DND-41 (cell line): ENCODE measurements around the gene PPP3CA.
"Not testable (repeated sequence)": the region's sequence is repeated elsewhere in the genome, so short reads cannot be mapped to it uniquely, and the experiment has no call there.

Experiments
- ATAC-seq: fragments of 200-7000 bp; cut with Tn5 transposase; 3 replicates; pipeline ENCODE4 v1.9.1; 2021; ENCODE audit warnings: low read depth; ENCODE audit not compliant: insufficient read depth
- DNase-seq: peaks from one replicate; pipeline ENCODE4 v3.0.0-alpha.2; 2020
- H2AFZ ChIP-seq: 2 replicates; pipeline ENCODE4 v1.6.0; 2012; ENCODE audit warnings: low read depth, low read length
- H3K27ac ChIP-seq: 2 replicates; pipeline ENCODE4 v1.5.1; 2012; ENCODE audit warnings: low read length, inconsistent platforms
- H3K27me3 ChIP-seq: fragments of 200-600 bp; sonication (generic); 2 replicates; pipeline ENCODE4 v1.6.0; 2012; ENCODE audit warnings: low read length, mild to moderate bottlenecking, inconsistent platforms; ENCODE audit not compliant: insufficient read depth, poor library complexity
- H3K36me3 ChIP-seq: 2 replicates; pipeline ENCODE4 v1.5.1; 2012; ENCODE audit warnings: low read length, inconsistent platforms; ENCODE audit not compliant: insufficient read depth
- H3K4me1 ChIP-seq: 2 replicates; pipeline ENCODE4 v1.5.1; 2012; ENCODE audit warnings: mild to moderate bottlenecking, low read length; ENCODE audit not compliant: insufficient read depth
- H3K4me2 ChIP-seq: 2 replicates; pipeline ENCODE4 v1.6.0; 2012; ENCODE audit warnings: mild to moderate bottlenecking, moderate library complexity, low read length, inconsistent platforms; ENCODE audit not compliant: insufficient read depth
- H3K4me3 ChIP-seq, 2 experiments: fragments of 200-600 bp in 1 of 2; shearing (Covaris generic) in 1 of 2; 2 replicates each; pipeline ENCODE4 v1.5.1; 2012 to 2016; ENCODE audit warnings: inconsistent platforms in 2 of 2, low read length in 2 of 2, mild to moderate bottlenecking in 2 of 2, low read depth in 1 of 2, moderate library complexity in 1 of 2
- H3K79me2 ChIP-seq: 2 replicates; pipeline ENCODE4 v1.6.0; 2012; ENCODE audit warnings: low read length, inconsistent platforms; ENCODE audit not compliant: insufficient read depth
- H3K9ac ChIP-seq: 2 replicates; pipeline ENCODE4 v1.6.0; 2012; ENCODE audit warnings: low read depth, mild to moderate bottlenecking, inconsistent platforms, low read length, moderate library complexity
- H3K9me3 ChIP-seq: 2 replicates; pipeline ENCODE4 v1.5.1; 2012; ENCODE audit warnings: low read length, moderate library complexity, mild to moderate bottlenecking, inconsistent platforms; ENCODE audit not compliant: insufficient read depth, severe bottlenecking
- H4K20me1 ChIP-seq: 2 replicates; pipeline ENCODE4 v1.6.0; 2012; ENCODE audit warnings: low read length; ENCODE audit not compliant: insufficient read depth
- EZH2 ChIP-seq: IDR thresholded peaks from 3 replicates; pipeline ENCODE4 v1.6.1; 2012; ENCODE audit warnings: borderline replicate concordance, low read depth, mild to moderate bottlenecking, moderate library complexity, low read length, inconsistent platforms; ENCODE audit not compliant: severe bottlenecking
- TF ChIP-seq, protein P1 (sequence below): IDR thresholded peaks from 2 replicates; pipeline ENCODE4 v1.5.1; 2012; ENCODE audit warnings: borderline replicate concordance, low read length, moderate library complexity, mild to moderate bottlenecking; ENCODE audit not compliant: poor library complexity, severe bottlenecking; ENCODE audit errors: extremely low read depth

PPP3CA gene

DNA sequence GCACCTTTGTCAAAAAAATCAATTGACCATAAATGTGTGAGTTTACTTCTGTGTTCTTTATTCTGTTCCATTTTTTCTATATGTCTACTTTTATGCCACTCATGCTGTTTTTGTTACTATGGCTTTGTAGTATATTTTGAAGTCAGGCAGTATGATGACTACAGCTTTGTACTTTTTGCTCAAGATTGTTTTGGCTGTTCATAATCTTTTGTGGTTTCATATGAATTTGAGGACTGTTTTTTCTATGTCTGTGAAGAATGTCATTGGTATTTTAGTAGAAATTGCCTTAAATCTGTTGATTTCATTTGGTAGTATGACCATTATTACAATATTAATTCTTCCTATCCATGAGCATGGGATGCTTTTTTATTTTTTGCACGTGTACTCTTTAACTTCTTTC is 346.8 kb downstream of the PPP3CA start:
- no peaks in the 10 kb centered on the region for H3K9me3 ChIP-seq
- no peaks in the 10 kb centered on the region for H4K20me1 ChIP-seq
- no peaks in the 10 kb centered on the region for H3K27me3 ChIP-seq
- no peak overlapping the region for H2AFZ ChIP-seq
- H3K27ac ChIP-seq: no peak overlapping the region
- no peaks in the 10 kb centered on the region for H3K36me3 ChIP-seq
- no peaks in the 10 kb centered on the region for H3K79me2 ChIP-seq
- H3K4me3 ChIP-seq: no peak overlapping the region
- DNase-seq (no peak), ATAC-seq (no peak)
- H3K4me1 ChIP-seq: no peaks in the 10 kb centered on the region
- no peak overlapping the region for H3K4me2 ChIP-seq
- no peak for TF ChIP-seq EZH2
- TF ChIP-seq, protein P1, sequence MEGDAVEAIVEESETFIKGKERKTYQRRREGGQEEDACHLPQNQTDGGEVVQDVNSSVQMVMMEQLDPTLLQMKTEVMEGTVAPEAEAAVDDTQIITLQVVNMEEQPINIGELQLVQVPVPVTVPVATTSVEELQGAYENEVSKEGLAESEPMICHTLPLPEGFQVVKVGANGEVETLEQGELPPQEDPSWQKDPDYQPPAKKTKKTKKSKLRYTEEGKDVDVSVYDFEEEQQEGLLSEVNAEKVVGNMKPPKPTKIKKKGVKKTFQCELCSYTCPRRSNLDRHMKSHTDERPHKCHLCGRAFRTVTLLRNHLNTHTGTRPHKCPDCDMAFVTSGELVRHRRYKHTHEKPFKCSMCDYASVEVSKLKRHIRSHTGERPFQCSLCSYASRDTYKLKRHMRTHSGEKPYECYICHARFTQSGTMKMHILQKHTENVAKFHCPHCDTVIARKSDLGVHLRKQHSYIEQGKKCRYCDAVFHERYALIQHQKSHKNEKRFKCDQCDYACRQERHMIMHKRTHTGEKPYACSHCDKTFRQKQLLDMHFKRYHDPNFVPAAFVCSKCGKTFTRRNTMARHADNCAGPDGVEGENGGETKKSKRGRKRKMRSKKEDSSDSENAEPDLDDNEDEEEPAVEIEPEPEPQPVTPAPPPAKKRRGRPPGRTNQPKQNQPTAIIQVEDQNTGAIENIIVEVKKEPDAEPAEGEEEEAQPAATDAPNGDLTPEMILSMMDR: no peak
- no peak overlapping the region for H3K9ac ChIP-seq

DNA sequence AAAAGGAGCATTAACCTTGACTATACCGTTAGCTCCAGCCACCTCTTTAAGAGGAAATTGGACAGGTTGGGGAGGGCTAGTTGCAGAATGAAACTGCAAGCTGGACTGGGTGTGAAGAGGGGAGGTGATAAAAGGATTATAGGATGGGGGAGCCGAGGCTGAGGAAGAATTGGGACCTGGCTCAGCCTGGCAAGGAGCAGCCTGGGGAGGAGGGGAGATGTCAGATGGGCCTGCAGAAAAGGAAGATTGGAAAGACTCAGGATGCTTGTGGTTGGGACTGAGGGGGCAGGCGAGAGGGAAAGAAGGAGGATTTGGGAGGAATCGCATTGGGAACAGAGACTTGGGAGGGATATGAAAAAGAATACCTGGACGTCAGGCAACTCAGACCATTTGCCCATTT is 351.7 kb downstream of the PPP3CA start:
- no peak overlapping the region for H2AFZ ChIP-seq
- H3K27me3 ChIP-seq: no peaks in the 10 kb centered on the region
- H3K9ac ChIP-seq: no peak overlapping the region
- H3K4me1 ChIP-seq: no peaks in the 10 kb centered on the region
- H3K36me3 ChIP-seq: no peaks in the 10 kb centered on the region
- no peak for TF ChIP-seq EZH2
- TF ChIP-seq, protein P1: no peak
- H3K4me3 ChIP-seq: no peak overlapping the region
- DNase-seq (no peak), ATAC-seq (no peak)
- no peak overlapping the region for H3K27ac ChIP-seq
- H3K9me3 ChIP-seq: no peaks in the 10 kb centered on the region
- no peaks in the 10 kb centered on the region for H3K79me2 ChIP-seq
- no peak overlapping the region for H3K4me2 ChIP-seq
- no peaks in the 10 kb centered on the region for H4K20me1 ChIP-seq

DNA sequence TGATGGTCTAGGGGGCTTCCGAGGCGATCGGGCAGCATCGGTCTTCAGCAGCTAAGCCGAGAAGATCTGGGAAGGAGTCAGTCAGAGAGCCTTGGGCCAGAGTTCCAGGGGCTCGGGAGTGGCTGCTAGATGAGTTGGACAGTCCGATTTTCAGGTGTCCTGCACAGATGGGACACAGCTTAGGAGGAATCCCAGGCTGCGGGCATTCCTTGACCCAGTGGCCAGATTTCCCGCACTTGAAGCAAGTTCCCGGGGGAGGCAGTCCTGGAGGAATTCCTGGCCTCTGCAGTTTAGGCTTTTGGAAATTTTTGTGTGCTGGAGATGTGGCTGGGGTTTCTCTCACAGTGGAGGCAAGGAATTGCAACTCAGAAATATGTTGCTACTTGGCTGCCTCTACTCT is 352.3 kb downstream of the PPP3CA start:
- H3K79me2 ChIP-seq, H3K36me3 ChIP-seq, H3K4me2 ChIP-seq, H4K20me1 ChIP-seq, H2AFZ ChIP-seq, H3K9me3 ChIP-seq, H3K27me3 ChIP-seq, ATAC-seq, H3K9ac ChIP-seq, DNase-seq, H3K4me3 ChIP-seq, H3K27ac ChIP-seq, H3K4me1 ChIP-seq: not testable (repeated sequence)

DNA sequence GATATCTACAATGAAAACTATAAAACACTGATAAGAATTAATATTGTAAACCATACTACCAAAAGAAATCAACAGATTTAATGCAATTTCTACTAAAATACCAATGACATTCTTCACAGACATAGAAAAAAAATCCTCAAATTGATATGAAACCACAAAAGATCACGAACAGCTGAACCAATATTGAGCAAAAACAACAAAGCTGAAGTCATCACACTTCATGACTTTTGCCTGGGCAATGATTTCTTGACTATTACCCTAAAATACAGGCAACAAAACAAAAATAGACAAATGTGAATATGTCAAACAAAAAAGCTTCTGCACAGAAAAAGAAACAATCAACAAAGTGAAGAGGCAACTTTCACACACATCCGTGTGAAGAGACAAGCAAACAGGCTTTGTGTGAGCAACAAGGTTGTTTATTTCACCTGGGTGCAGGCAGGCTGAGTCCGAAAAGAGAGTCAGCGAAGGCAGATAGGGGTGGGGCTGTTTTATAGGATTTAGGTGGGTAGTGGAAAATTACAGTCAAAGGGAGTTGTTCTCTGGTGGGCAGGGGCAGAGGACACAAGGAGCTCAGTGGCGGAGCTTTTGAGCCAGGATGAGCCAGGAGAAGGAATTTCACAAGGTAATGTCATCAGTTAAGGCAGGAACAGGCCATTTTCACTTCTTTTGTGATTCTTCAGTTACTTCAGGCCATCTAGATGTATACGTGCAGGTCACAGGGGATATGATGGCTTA is 355.8 kb downstream of the PPP3CA start:
- not testable (repeated sequence) for ATAC-seq, H3K4me1 ChIP-seq, H3K9me3 ChIP-seq, DNase-seq, H4K20me1 ChIP-seq, H3K9ac ChIP-seq, H3K4me3 ChIP-seq, H3K27ac ChIP-seq, H3K27me3 ChIP-seq, H3K79me2 ChIP-seq, H2AFZ ChIP-seq, H3K36me3 ChIP-seq, H3K4me2 ChIP-seq
